Central memory CD8-positive, alpha-beta T cell (primary cell): ENCODE measurements around the gene CASP8AP2.
"Not testable (repeated sequence)": the region's sequence is repeated elsewhere in the genome, so short reads cannot be mapped to it uniquely, and the experiment has no call there.

Experiments used
- ATAC-seq: fragments of 150-1000 bp; cut with Tn5 transposase; replicated peaks from 2 replicates; pipeline ENCODE4 v1.10.0; 2022; ENCODE audit warnings: mild to moderate bottlenecking, moderate FRiP score, moderate number of reproducible peaks; ENCODE audit not compliant: poor library complexity, severe bottlenecking; ENCODE audit errors: extremely low read depth
- DNase-seq, 2 donors: peaks; one replicate each; pipeline ENCODE4 v3.0.0; 2021; ENCODE audit warnings: low spot score in 2 of 2
- H3K27ac Mint-ChIP-seq: one replicate; pipeline ENCODE4 v1.8.0; 2022; ENCODE audit warnings: low read depth, mild to moderate bottlenecking, moderate library complexity, mixed read lengths
- H3K27me3 Mint-ChIP-seq: one replicate; pipeline ENCODE4 v1.8.0; 2022; ENCODE audit warnings: mixed read lengths
- H3K36me3 Mint-ChIP-seq: one replicate; pipeline ENCODE4 v1.8.0; 2022; ENCODE audit warnings: mild to moderate bottlenecking, moderate library complexity, mixed read lengths; ENCODE audit not compliant: insufficient read depth
- H3K4me1 Mint-ChIP-seq: one replicate; pipeline ENCODE4 v1.8.0; 2022; ENCODE audit warnings: mixed read lengths
- H3K4me3 Mint-ChIP-seq: one replicate; pipeline ENCODE4 v1.8.0; 2022; ENCODE audit warnings: mild to moderate bottlenecking, moderate library complexity, mixed read lengths
- H3K9me3 Mint-ChIP-seq: one replicate; pipeline ENCODE4 v1.8.0; 2022; ENCODE audit warnings: mixed read lengths

Gene CASP8AP2

DNA sequence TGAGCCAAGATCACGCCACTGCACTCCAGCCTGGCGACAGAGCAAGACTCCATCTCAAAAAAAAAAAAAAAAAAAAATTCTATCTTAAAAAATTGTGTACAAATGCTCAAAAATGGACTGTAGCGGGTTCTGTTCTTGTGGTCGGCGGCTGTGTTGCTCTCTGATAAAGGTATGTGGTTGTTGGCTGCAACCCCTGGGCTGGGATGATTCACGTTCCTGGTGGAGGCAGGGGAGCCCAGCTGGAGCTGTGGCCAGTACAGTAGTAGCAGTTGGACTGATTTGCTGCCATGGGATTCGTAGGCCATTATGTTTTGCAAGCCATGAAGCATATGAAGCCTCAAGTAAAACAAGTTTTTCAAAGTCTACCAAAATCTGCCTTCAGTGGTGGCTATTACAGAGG, 32.4 kb upstream of the CASP8AP2 start:
- Mint-ChIP-seq H3K36me3 (peaks cover 18% of the 10 kb centered on the region), H3K9me3 (no peaks in the 10 kb centered on the region), H3K27me3 (no peaks in the 10 kb centered on the region), H3K4me1 (peaks cover 34% of the 10 kb centered on the region), H3K27ac (no peak overlapping the region), H3K4me3 (no peak overlapping the region)
- ATAC-seq = no peak
- DNase-seq = no peak

DNA sequence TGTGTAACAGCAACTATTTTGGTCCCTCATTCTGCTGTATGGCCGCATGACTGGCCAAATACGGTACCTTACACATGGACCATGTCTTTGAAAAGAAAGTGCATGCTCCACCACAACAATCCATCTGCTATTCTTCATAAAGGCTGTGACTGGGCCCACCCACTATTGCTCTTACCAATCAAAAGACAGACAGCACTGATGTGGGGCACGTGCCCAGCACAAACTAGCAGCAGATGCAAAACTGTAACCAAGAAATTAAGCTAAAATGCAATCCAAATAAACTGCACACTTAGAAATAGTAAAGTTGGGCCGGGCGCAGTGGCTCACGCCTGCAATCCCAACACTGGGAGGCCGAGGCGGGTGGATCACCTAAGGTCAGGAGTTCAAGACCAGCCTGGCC, 30.6 kb upstream of the CASP8AP2 start:
- H3K4me1 Mint-ChIP-seq = peaks cover 21% of the 10 kb centered on the region
- H3K4me3 Mint-ChIP-seq = no peak overlapping the region
- peak overlapping the region; percentile 22 for H3K27ac Mint-ChIP-seq
- H3K9me3 Mint-ChIP-seq = no peaks in the 10 kb centered on the region
- peaks cover 21% of the 10 kb centered on the region for H3K36me3 Mint-ChIP-seq
- ATAC-seq (no peak), DNase-seq (no peak)
- H3K27me3 Mint-ChIP-seq = no peaks in the 10 kb centered on the region

DNA sequence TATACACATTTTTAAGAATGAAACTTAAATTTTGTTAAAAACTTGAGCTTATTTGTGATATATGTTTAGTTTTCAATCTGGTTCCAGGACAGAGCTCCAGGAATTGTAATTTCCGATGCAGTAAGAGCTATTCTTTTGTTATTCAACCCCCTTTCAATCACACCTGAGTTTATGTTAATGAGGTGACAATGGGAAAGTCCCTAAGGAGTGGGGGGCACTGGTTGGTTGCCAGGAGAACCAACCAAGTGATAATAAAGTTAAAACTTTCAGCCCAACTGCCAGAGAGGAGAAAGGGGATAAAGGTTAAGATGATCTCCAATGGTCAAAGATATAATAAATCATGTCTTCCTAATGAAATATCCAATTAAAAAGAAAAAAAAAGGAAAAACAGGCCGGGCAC, 29.9 kb upstream of the CASP8AP2 start:
- no peaks in the 10 kb centered on the region for H3K9me3 Mint-ChIP-seq
- no peak overlapping the region for H3K27ac Mint-ChIP-seq
- peaks cover 21% of the 10 kb centered on the region for H3K36me3 Mint-ChIP-seq
- no peak for DNase-seq
- peaks cover 14% of the 10 kb centered on the region for H3K4me1 Mint-ChIP-seq
- no peak for ATAC-seq
- no peaks in the 10 kb centered on the region for H3K27me3 Mint-ChIP-seq
- H3K4me3 Mint-ChIP-seq = no peak overlapping the region

DNA sequence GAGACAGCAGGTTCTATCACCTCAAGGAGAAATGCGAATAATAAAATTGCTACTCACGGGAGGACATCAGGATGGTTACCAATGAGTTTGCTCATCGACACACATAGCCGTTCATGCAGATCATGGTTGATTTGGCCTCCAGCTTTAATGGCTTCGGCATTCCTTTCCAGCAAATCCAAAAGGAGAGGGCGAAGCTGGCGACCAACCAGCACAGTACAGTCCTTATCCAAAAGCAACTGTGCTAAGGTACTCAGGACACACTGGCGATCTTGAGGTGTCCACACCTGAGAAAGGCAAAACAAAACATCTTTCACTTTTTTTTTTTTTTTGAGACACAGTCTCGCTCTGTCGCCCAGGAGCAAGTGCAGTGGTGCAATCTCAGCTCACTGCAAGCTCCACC, 26.4 kb upstream of the CASP8AP2 start:
- H3K27me3 Mint-ChIP-seq = no peaks in the 10 kb centered on the region
- H3K36me3 Mint-ChIP-seq = peaks cover 22% of the 10 kb centered on the region
- peaks cover 15% of the 10 kb centered on the region for H3K4me1 Mint-ChIP-seq
- DNase-seq (no peak), ATAC-seq (no peak)
- no peak overlapping the region for H3K4me3 Mint-ChIP-seq
- no peak overlapping the region for H3K27ac Mint-ChIP-seq
- H3K9me3 Mint-ChIP-seq = no peaks in the 10 kb centered on the region

DNA sequence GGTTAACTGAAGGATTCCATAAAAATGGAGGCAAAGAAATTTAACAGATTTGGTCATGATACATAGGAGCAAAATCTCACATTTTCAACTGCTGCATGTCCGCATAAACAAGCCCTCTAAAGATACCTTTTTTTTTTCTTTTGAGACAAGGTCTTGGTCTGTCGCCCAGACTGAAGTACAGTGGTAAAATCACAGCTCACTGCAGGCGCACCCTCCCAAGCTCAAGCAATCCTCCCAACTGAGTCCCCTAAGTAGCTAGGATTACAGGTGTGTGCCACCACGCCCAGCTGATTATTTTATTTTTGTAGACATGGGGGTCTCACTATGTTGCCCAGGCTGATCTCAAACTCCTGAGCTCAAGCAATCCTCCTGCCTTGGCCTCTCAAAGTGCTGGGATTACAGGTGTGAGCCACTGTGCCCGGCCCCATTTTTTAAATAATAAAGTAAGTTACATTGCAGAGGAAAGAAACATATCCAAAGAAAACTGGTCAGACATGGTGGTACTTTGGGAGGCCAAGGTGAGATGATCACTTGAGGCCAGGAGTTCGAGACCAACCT, 23.8 kb upstream of the CASP8AP2 start:
- no peak for DNase-seq
- no peak overlapping the region for H3K4me3 Mint-ChIP-seq
- peaks cover 13% of the 10 kb centered on the region for H3K4me1 Mint-ChIP-seq
- no peaks in the 10 kb centered on the region for H3K9me3 Mint-ChIP-seq
- peaks cover 16% of the 10 kb centered on the region for H3K36me3 Mint-ChIP-seq
- no peak for ATAC-seq
- no peaks in the 10 kb centered on the region for H3K27me3 Mint-ChIP-seq
- no peak overlapping the region for H3K27ac Mint-ChIP-seq

DNA sequence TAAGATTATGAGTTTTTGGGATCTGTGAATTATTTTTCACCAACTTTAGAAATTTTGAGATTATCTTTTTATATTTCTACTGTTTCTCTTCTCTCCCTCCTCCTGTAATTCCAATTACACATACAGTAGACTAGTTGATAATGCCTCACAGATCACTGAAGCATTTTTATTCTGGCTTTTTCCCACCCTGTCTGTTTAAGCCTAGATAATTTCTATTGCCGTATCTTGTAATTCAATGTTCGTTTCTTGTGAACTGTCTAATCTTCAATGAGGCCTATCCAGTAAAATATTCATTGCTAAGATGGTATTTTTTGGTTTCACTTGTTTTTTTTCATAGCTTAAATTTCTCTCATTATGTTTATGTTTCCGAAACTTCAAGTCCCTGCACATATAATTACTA, 22.1 kb upstream of the CASP8AP2 start:
- ATAC-seq (no peak), DNase-seq (no peak)
- H3K36me3 Mint-ChIP-seq = peaks cover 12% of the 10 kb centered on the region
- H3K9me3 Mint-ChIP-seq = no peaks in the 10 kb centered on the region
- peak overlapping the region; percentile 74 for H3K27ac Mint-ChIP-seq
- H3K4me3 Mint-ChIP-seq = no peak overlapping the region
- H3K27me3 Mint-ChIP-seq = no peaks in the 10 kb centered on the region
- H3K4me1 Mint-ChIP-seq = peaks cover 13% of the 10 kb centered on the region

DNA sequence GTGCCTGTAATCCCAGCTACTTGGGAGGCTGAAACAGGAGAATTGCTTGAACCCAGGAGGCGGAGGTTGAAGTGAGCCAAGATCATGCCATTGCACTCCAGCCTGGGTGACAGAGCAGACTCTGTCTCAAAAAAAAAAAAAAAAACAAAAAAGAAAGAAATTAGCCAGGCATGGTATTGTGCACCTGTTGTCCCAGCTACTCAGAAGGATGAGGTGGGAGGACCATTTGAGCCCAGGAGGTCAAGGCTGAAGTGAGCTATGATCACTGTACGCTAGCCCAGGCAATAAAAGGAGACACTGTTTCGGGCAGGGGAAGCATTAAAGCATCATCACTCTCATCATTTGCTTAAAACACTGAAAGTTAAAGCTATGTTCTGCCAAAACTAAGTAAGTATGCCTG, 16.3 kb upstream of the CASP8AP2 start:
- not testable (repeated sequence) for H3K27ac Mint-ChIP-seq, H3K27me3 Mint-ChIP-seq, H3K36me3 Mint-ChIP-seq, H3K4me3 Mint-ChIP-seq, H3K9me3 Mint-ChIP-seq, ATAC-seq, DNase-seq
- H3K4me1 Mint-ChIP-seq = peaks cover 23% of the 10 kb centered on the region

DNA sequence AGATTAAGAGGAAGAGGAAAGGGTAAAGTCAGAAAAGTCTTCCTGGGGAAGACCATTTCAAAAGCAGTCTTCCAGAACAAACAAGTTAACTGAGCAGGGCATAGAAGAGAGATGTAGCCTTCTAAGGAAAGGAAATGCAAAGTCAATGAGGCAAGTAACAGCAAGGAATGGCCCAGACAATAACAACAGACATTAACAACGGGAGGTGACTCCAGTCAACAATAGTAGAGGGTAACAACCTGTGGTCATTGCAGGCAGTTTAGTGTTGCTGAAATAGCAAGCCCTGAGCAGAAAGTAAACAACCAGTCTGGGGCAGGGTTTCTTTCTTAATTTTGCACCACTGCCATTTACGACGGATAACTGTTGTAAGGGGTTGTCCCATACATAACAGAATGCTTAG, 12.2 kb upstream of the CASP8AP2 start:
- Mint-ChIP-seq H3K9me3 (no peaks in the 10 kb centered on the region), H3K27me3 (no peaks in the 10 kb centered on the region), H3K4me3 (peak overlapping the region; percentile 44), H3K4me1 (peaks cover 39% of the 10 kb centered on the region), H3K36me3 (peaks cover 15% of the 10 kb centered on the region), H3K27ac (no peak overlapping the region)
- ATAC-seq (no peak), DNase-seq (no peak)

DNA sequence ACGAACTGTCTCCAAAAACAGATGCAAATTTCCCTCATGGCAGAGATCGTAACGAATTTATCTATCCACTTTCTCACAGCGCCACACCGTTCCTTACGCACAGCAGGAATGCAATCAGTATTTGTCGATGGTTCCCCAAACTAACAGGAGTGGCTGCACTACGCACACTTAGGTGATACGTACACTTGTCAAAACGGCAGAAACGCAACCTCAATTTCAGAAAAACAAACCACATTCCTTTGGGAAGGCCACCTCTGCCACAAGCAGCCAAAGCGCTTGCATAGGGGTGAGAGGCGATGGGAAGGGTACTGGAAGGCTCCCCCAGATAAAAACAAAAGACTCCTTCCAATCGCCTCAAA, 10.7 kb upstream of the CASP8AP2 start:
- no peak for DNase-seq
- H3K4me1 Mint-ChIP-seq = peaks cover 37% of the 10 kb centered on the region
- peak; percentile 31 for ATAC-seq

DNA sequence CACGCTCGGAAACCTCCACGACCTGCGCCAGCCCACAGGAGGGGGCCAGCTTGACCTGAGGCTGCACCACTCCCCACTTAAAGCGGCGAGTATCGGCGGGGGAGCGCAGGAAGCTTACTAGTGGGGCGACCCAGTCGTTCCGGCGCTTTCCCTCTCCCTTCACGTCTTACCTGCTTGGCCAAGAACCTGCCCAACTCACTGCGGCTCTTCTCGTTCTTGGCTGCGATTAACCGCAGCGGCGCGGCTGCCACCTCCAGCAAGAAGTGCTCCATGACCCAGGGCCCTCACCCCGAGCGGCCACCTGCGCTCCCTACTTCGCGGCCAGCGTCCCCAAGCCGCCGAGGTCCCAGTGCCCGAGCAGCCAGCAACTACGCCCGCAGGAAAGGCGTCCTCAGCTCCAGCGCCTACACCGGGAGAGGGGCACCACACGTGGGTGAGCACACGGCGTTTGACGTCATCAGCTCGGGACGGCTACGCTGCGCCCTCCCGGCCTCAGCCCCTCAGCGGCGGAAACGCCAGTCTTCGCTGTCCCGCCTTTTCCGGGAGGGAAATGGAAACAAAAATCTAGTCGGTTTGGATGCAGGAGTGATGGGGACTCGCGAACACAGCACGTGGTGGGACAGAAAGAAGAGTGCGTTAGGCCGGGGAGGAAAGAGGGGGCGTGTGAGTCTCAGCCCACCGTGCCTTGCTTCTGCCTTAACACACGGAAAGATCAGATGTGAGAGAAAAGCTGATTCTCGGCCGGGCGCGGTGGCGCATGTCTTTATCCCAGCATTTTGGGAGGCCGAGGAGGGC, 10.1 kb upstream of the CASP8AP2 start, which contains the start of gene MDN1:
TSS of gene MDN1 (minus strand) at position 459 of the 795 bp plus-strand sequence. CDS start at position 272, 187 bp downstream.
- Mint-ChIP-seq H3K36me3 (peaks cover 13% of the 10 kb centered on the region), H3K27ac (peak within 1 kb of the TSS; percentile 95), H3K9me3 (no peaks in the 10 kb centered on the region), H3K4me1 (peaks cover 32% of the 10 kb centered on the region), H3K27me3 (no peaks in the 10 kb centered on the region), H3K4me3 (peak within 1 kb of the TSS; percentile 89)
- DNase-seq = peak; percentile 65 to 79
- ATAC-seq = peak; percentile 90

More for the DNA sequence above, 10.7 kb upstream of the CASP8AP2 start:
- Mint-ChIP-seq H3K9me3 (no peaks in the 10 kb centered on the region), H3K27ac (peak overlapping the region; percentile 95), H3K4me3 (peak overlapping the region; percentile 89), H3K36me3 (peaks cover 15% of the 10 kb centered on the region), H3K27me3 (no peaks in the 10 kb centered on the region)

DNA sequence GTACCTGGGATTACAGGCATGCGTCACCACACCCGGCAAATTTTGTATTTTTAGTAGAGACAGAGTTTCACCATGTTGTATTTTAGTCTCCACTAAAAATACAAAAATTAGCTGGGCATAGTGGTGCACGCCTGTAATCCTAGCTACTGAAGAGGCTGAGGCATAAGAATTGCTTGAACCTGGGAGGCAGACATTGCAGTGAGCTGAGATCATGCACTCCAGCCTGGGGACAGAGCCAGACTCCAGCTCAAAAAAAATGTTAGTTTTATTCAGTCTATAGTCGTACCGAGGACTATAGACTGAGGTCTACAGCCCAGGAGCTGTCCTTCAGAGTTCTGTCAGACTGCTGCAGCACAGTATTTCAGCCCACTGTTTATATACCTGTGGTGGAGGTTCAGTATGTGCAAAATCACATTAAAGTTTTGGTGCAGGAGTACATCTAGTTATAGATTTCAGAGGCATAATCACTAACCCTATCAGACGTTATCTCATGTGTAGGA, 3.6 kb upstream of the CASP8AP2 start:
- Mint-ChIP-seq H3K27me3 (no peaks in the 10 kb centered on the region), H3K36me3 (peaks cover 14% of the 10 kb centered on the region), H3K27ac (no peak overlapping the region), H3K4me3 (no peak overlapping the region), H3K4me1 (peaks cover 16% of the 10 kb centered on the region), H3K9me3 (no peaks in the 10 kb centered on the region)
- DNase-seq = no peak
- ATAC-seq = no peak

DNA sequence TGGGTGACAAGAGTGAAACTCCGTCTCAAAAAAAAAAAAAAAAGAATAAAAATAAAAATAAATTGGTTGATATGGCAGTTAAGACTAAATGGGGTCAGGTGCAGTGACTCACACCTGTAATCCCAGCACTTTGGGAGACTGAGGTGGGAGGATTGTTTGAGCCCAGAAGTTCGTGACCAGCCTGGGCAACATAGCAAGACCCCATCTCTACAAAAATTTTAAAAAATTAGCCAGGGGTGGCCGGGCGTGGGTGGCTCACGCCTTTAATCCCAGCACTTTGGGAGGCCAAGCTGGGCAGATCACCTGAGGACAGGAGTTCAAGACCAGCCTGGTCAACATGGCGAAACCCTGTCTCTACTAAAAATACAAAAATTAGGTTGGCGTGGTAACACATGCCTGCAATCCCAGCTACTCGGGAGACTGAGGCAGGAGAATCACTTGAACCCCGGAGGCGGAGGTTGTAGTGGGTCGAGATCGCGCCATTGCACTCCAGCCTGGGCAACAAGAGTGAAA, 1.1 kb upstream of the CASP8AP2 start:
- not testable (repeated sequence) for DNase-seq, ATAC-seq, H3K27me3 Mint-ChIP-seq, H3K9me3 Mint-ChIP-seq
- Mint-ChIP-seq H3K27ac (peak overlapping the region; percentile 96), H3K4me3 (peak overlapping the region; percentile 98), H3K4me1 (peaks cover 25% of the 10 kb centered on the region), H3K36me3 (peaks cover 32% of the 10 kb centered on the region)

DNA sequence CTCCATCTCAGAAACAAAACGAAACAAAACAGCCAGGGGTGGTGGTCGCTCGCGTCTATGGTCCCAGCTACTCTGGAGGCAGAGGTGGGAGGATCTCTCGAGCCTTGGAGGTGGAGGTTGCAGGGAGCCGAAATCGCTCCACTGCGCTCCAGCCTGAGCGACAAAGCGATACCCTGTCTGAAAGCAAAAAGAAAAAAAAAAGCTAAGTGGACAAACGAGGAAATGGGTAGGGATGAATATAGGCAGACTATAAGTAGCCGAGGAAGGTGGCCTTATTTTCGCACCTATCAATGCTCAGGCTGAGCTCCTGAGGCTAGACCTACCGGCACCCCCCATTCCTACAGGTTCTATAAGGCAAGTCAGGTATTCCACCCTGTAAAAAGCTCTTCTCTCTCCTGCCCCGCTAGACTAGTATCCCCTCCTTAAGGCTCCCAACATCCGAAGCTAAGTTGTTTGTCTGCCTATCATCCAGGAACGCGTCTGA, 650 bp upstream of the CASP8AP2 start:
- Mint-ChIP-seq H3K36me3 (peaks cover 32% of the 10 kb centered on the region), H3K4me3 (peak overlapping the region; percentile 98), H3K27ac (peak overlapping the region; percentile 96), H3K9me3 (no peaks in the 10 kb centered on the region), H3K4me1 (peaks cover 26% of the 10 kb centered on the region), H3K27me3 (no peaks in the 10 kb centered on the region)
- peak in 1 of 2 donors; percentile 16 for DNase-seq
- peak; percentile 37 for ATAC-seq
